Retinal pigment epithelial cell (primary cell): ENCODE results near the gene CCDC6.

Experiments used
- DNase-seq: peaks from one replicate; pipeline ENCODE4 v3.0.0-alpha.2; 2010; ENCODE audit warnings: low read depth
- H3K4me3 ChIP-seq: 2 replicates; pipeline ENCODE4 v1.5.1; 2011; ENCODE audit warnings: mild to moderate bottlenecking, low read length, control low read depth, moderate library complexity
- TF ChIP-seq, protein P1 (sequence below): conservative IDR thresholded peaks from 2 replicates; pipeline ENCODE4 v1.5.1; 2011; ENCODE audit warnings: low read depth, low read length, control low read depth, inconsistent platforms

Gene CCDC6

DNA sequence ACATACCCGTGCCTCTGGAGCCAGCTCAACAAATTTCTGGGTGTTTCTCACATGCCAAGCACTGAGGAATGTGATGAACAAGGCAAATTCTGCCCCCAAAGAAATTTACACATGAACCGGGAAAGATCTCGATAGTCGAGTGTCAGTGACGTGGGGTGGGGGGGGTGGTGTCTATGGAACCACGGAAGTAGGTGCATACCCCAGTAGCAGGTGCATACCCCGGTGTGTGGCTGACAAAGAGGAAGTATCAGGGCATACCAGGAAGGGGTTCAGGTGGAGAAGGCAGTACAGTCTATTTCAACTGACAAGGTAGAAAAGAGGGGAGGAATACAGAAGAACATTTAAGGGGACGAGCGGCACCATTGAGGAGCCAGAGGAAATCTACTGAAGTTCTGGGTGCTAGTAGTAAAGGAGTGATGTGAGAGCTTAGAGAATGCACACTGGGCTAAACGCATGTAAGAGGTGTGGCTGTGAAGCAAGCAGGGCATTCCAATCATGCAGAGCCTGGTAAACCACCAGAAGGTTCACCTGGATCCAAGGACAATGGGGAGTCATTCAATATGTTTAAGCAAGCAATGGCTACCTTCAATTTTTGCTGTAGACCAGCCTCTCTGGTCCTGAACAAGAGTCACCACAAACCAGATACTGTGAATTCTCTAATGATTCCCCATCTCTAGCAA, 6.2 kb downstream of the CCDC6 start:
- TF ChIP-seq, protein P1, sequence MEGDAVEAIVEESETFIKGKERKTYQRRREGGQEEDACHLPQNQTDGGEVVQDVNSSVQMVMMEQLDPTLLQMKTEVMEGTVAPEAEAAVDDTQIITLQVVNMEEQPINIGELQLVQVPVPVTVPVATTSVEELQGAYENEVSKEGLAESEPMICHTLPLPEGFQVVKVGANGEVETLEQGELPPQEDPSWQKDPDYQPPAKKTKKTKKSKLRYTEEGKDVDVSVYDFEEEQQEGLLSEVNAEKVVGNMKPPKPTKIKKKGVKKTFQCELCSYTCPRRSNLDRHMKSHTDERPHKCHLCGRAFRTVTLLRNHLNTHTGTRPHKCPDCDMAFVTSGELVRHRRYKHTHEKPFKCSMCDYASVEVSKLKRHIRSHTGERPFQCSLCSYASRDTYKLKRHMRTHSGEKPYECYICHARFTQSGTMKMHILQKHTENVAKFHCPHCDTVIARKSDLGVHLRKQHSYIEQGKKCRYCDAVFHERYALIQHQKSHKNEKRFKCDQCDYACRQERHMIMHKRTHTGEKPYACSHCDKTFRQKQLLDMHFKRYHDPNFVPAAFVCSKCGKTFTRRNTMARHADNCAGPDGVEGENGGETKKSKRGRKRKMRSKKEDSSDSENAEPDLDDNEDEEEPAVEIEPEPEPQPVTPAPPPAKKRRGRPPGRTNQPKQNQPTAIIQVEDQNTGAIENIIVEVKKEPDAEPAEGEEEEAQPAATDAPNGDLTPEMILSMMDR, result no peak
- no peak for DNase-seq
- H3K4me3 ChIP-seq, result no peak overlapping the region

DNA sequence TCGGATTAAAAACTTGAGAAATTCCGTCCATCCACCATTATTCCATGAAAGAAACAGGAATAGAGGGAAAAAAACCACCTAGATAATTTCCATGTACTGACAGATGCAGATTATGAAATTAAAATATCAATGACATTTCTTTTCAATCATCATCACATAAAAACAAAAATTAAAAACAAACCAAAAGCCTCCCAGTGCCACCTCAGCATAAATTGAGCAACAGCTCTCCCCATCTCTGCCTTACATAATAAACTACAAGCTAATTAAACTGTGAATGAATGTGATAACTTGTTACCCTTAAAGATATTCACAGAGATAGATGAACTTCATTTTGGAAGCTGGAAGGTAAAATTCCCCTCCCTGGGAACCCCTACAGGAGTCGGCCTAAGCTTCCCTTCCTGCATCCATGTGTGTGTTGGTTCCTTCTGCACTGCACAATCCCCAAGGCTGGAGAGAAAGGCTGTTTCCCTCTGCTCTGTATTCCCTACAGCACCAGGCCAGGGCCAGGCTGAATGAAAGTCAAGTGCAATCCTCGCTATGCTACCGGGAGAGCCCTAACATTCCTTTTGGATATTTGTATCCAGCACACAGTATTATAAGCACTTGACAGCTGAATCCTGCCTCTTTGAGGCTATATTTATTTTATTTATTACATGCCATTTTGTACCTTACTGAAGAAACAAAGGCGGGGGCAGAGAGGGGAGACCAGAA, 8.1 kb downstream of the CCDC6 start:
- H3K4me3 ChIP-seq, result no peak overlapping the region
- TF ChIP-seq, protein P1, result no peak
- no peak for DNase-seq

DNA sequence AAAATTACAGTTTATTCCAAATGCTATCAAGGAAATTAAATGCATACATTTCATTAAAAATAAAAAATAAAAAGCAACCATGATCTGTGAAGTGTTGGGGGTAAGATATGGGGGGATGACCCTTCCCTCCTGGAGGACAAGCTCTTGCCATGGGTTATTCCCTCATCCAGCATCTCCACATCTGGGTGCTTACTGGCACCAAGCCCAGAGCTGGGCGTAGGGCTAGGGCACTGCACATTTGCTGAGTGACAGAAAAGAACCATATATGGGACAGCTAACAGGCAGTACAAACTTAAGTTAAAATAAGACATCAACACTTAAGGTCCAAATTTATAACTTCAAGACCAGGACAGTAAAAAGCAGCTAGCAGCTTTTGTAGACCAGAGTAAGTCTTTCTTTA, 10.2 kb downstream of the CCDC6 start:
- no peak overlapping the region for H3K4me3 ChIP-seq
- TF ChIP-seq, protein P1, result no peak
- no peak for DNase-seq

DNA sequence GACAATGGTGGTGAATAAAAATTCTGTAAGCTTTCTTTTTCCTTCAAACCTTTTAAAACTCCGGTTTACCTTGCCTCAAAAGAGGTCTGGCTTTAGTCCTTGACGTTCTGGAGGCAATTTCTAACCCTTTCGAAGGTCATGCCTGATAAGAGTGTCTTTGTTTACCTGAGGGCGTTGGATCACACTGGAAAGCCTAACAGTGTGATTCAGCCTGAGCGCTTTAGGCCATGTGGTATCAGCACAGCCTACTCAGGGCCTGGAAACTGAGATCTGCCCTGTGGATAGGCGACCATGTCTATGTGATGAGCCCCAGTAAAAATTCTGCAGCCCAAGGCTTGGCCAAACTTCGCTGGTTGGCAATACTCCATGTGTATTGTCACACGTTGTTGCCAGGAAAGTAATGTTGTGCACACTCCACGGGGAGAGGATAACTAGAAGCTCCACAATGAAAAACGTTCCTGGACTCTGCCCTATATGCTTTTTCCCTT, 10.7 kb downstream of the CCDC6 start:
- H3K4me3 ChIP-seq, result no peak overlapping the region
- DNase-seq, result no peak
- TF ChIP-seq, protein P1, result no peak

DNA sequence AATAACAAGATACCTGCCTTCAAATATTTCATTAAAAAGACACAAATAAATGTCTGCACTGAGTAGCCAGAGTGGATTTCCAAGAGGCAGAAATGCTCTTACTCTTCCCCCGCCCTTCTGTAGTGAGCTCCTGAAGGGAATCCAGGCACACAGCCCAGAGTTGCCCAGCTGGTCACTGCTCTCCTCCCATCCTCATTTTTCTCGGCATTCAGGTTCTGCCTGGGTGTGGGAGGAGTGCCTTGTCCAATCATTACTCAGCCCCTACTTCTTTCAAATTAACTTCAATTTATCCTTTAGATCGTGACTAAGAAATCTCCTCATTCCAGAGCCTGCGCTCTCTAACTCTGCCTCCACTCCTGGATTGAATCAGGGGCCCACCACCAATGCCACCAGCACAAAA, 12.2 kb downstream of the CCDC6 start:
- DNase-seq, result no peak
- TF ChIP-seq, protein P1, result no peak
- H3K4me3 ChIP-seq, result no peak overlapping the region

DNA sequence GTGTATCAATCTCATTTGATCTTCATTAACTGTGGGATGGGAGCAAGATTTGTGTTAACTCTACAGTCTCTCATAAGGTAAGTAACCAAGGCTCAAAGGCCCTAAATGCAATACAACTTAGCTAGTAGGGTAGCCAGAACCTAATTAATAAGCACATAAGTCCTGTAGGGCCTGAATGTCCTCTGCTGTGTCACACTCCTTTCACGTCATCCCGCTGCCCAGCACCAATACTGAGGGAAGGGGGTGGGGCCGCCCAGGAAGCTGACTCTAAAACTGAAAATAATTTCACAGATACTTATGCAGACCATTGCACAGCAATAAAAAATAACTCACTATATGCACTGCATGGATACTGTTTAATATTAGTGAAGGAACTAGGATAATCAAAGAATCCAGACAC, 13.7 kb downstream of the CCDC6 start:
- no peak overlapping the region for H3K4me3 ChIP-seq
- no peak for DNase-seq
- TF ChIP-seq, protein P1, result no peak

DNA sequence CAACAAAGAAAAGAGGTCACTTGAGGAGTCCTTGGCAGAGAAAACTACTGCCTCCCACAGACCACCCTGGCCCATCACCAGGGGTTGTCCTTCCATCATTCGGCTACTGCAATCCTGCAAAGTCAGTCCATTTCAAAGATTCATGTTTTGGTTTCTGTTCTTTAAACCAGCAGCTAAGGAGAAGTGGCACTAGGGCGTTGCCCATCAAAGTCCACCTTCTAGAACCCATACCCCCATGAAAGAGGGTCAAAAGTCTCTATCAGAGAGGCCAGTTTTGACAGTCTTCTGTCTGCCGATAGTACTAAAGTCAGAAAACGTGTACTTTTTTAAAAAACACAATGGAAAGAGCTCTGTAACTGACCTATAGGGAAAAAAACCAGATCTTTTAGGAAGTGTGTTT, 14.4 kb downstream of the CCDC6 start:
- TF ChIP-seq, protein P1, result no peak
- DNase-seq, result no peak
- no peak overlapping the region for H3K4me3 ChIP-seq
